Effector memory CD8-positive, alpha-beta T cell (primary cell): ENCODE measurements around the gene GDF10.

Source experiments
- ATAC-seq: fragments of 150-1000 bp; cut with Tn5 transposase; replicated peaks from 2 replicates; pipeline ENCODE4 v1.10.0; 2021; ENCODE audit warnings: mild to moderate bottlenecking, moderate library complexity
- DNase-seq, 3 experiments: peaks; one replicate each; pipeline ENCODE4 v3.0.0; 2021
- H3K27ac Mint-ChIP-seq, 2 donors: one replicate each; pipeline ENCODE4 v1.8.0; 2022; ENCODE audit warnings: mild to moderate bottlenecking in 2 of 2, mixed read lengths in 2 of 2, moderate library complexity in 2 of 2
- H3K27me3 Mint-ChIP-seq, 2 donors: one replicate each; pipeline ENCODE4 v1.8.0; 2022; ENCODE audit warnings: mixed read lengths in 2 of 2
- H3K36me3 Mint-ChIP-seq: one replicate; pipeline ENCODE4 v1.8.0; 2022; ENCODE audit warnings: mild to moderate bottlenecking, moderate library complexity, mixed read lengths; ENCODE audit not compliant: insufficient read depth
- H3K4me1 Mint-ChIP-seq, 2 donors: one replicate each; pipeline ENCODE4 v1.8.0; 2022; ENCODE audit warnings: low read depth in 2 of 2, mixed read lengths in 2 of 2
- H3K4me3 Mint-ChIP-seq, 2 donors: one replicate each; pipeline ENCODE4 v1.8.0; 2022; ENCODE audit warnings: mild to moderate bottlenecking in 2 of 2, mixed read lengths in 2 of 2, moderate library complexity in 2 of 2
- H3K9me3 Mint-ChIP-seq, 2 donors: one replicate each; pipeline ENCODE4 v1.8.0; 2022; ENCODE audit warnings: mixed read lengths in 2 of 2

The GDF10 gene

GRCh38 chr10:47330366-47330765, 30.4 kb downstream of the GDF10 start:
- Mint-ChIP-seq H3K27ac (no peak overlapping the region), H3K27me3 (peaks cover 15 to 21% of the 10 kb centered on the region in 2 donors), H3K9me3 (peaks cover 11 to 14% of the 10 kb centered on the region in 2 donors), H3K36me3 (no peaks in the 10 kb centered on the region), H3K4me3 (no peak overlapping the region), H3K4me1 (peaks cover 0 to 10% of the 10 kb centered on the region in 2 donors)
- DNase-seq = no peak
- no peak for ATAC-seq

DNA sequence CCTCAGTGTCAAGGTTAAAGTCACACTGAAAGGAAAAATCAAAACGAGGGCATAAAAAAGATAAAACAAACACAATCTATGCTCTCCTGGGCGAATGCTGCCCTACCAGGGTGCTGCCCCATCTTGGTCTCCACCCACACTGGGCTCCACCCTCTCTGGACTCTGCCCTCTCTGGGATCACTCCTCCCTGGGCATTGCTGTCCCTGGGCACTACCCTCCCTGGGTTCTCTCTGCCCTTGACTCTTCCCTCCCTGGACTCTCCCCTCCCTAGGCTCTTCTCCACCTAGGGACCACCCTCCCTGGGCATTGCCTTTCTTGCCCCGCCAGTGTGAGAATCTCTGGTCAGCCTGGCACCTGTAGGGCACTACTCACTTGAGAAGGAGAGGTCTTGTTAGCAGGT, 30.8 kb downstream of the GDF10 start:
- no peak overlapping the region for H3K4me3 Mint-ChIP-seq
- no peaks in the 10 kb centered on the region for H3K36me3 Mint-ChIP-seq
- peaks cover 15 to 26% of the 10 kb centered on the region in 2 donors for H3K27me3 Mint-ChIP-seq
- H3K9me3 Mint-ChIP-seq = peaks cover 11 to 14% of the 10 kb centered on the region in 2 donors
- no peak overlapping the region for H3K27ac Mint-ChIP-seq
- no peak for ATAC-seq
- DNase-seq = no peak
- H3K4me1 Mint-ChIP-seq = peaks cover 0 to 10% of the 10 kb centered on the region in 2 donors

GRCh38 chr10:47331491-47331890, 31.5 kb downstream of the GDF10 start:
- Mint-ChIP-seq H3K4me1 (peaks cover 0 to 10% of the 10 kb centered on the region in 2 donors), H3K27ac (no peak overlapping the region), H3K27me3 (peaks cover 15 to 32% of the 10 kb centered on the region in 2 donors), H3K36me3 (no peaks in the 10 kb centered on the region), H3K9me3 (peaks cover 11 to 14% of the 10 kb centered on the region in 2 donors), H3K4me3 (no peak overlapping the region)
- DNase-seq = no peak
- ATAC-seq = no peak

- H3K9me3 Mint-ChIP-seq = peaks cover 11 to 14% of the 10 kb centered on the region in 2 donors
- H3K27ac Mint-ChIP-seq = no peak overlapping the region
- no peak for ATAC-seq
- H3K36me3 Mint-ChIP-seq = no peaks in the 10 kb centered on the region
- peaks cover 15 to 35% of the 10 kb centered on the region in 2 donors for H3K27me3 Mint-ChIP-seq
- peaks cover 0 to 10% of the 10 kb centered on the region in 2 donors for H3K4me1 Mint-ChIP-seq
- H3K4me3 Mint-ChIP-seq = no peak overlapping the region
- DNase-seq = no peak
Observed at GRCh38 chr10:47331954-47332353, 32.0 kb downstream of the GDF10 start.

- Mint-ChIP-seq H3K27ac (no peak overlapping the region), H3K36me3 (no peaks in the 10 kb centered on the region), H3K27me3 (peaks cover 15 to 35% of the 10 kb centered on the region in 2 donors), H3K4me1 (peaks cover 0 to 10% of the 10 kb centered on the region in 2 donors), H3K4me3 (no peak overlapping the region), H3K9me3 (peaks cover 11 to 14% of the 10 kb centered on the region in 2 donors)
- ATAC-seq (no peak), DNase-seq (no peak)
Observed at GRCh38 chr10:47332371-47332770, 32.4 kb downstream of the GDF10 start.

- Mint-ChIP-seq H3K36me3 (no peaks in the 10 kb centered on the region), H3K4me3 (no peak overlapping the region), H3K9me3 (peaks cover 6 to 8% of the 10 kb centered on the region in 2 donors), H3K4me1 (peaks cover 0 to 5% of the 10 kb centered on the region in 2 donors), H3K27ac (no peak overlapping the region), H3K27me3 (peaks cover 15 to 35% of the 10 kb centered on the region in 2 donors)
- DNase-seq = no peak
- ATAC-seq = no peak
Observed at GRCh38 chr10:47332946-47333345, 32.9 kb downstream of the GDF10 start.

- peaks cover under 1 to 2% of the 10 kb centered on the region in 2 donors for H3K9me3 Mint-ChIP-seq
- no peaks in the 10 kb centered on the region for H3K36me3 Mint-ChIP-seq
- H3K27me3 Mint-ChIP-seq = peaks cover 15 to 35% of the 10 kb centered on the region in 2 donors
- H3K27ac Mint-ChIP-seq = no peak overlapping the region
- ATAC-seq (no peak), DNase-seq (no peak)
- H3K4me1 Mint-ChIP-seq = peaks cover 0 to under 1% of the 10 kb centered on the region in 2 donors
- H3K4me3 Mint-ChIP-seq = no peak overlapping the region
Observed at GRCh38 chr10:47333532-47333931, 33.5 kb downstream of the GDF10 start.

DNA sequence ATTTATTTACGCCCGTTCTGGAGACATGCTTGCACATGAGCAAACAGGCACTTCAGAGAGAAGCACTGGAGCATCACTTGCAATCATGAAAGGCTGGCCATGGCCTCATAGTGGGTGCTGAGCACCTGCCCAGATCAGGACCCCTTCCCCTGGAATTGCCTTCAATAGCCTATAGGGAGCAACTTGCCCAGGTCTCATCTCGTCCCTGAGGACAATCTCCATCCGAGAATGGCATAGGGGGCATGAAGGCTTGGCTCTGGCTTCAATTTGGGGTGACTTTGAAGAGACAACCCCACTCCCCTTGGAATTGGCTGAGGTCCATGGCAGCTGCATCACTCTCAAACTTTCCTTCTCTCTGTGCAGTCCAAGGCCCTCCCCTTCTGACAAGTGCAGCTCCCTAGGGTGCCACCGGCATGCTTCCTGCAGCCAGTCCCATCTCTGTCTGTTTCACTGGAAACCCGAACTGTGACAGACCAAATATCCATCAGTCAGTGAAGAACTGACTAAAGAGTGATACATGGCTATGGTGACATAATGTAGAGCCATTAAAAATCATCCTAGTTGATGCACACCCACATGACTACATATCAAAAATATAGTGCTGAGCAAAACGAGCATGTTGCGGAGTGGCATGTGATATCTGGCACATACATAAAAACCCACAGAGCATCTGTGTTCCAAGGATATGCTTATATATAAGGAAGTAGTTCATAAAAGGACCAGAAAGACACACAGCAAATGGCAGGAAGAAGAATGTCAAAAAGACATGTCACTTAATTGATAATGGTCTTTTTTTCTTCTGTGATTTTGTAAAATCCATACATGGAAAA, 34.7 kb downstream of the GDF10 start:
- no peak overlapping the region for H3K27ac Mint-ChIP-seq
- no peaks in the 10 kb centered on the region for H3K36me3 Mint-ChIP-seq
- DNase-seq (no peak), ATAC-seq (no peak)
- peaks cover 0 to under 1% of the 10 kb centered on the region in 2 donors for H3K4me1 Mint-ChIP-seq
- no peaks in the 10 kb centered on the region for H3K9me3 Mint-ChIP-seq
- H3K4me3 Mint-ChIP-seq = no peak overlapping the region
- peaks cover 19 to 42% of the 10 kb centered on the region in 2 donors for H3K27me3 Mint-ChIP-seq

DNA sequence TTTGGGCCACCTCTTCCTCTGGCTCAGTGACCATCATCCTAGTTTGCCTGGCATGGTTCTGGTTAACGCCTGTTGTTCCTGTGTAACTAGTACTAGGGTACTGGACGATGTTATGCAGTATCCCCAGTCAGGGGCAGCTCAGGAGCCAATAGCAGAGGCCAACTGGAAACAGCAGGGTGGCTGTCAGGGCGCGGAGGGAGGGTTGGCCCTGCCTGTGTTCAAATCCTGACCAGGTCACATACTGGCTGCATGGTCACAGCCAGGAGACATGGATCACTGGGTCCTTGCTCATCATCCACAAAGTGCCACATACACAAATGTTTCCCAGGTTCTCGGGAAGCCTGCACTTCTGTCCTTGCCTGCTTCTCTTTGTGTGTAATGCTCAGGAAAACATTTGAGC, 35.9 kb downstream of the GDF10 start:
- DNase-seq = no peak
- peaks cover 31 to 54% of the 10 kb centered on the region in 2 donors for H3K27me3 Mint-ChIP-seq
- H3K36me3 Mint-ChIP-seq = no peaks in the 10 kb centered on the region
- ATAC-seq = no peak
- H3K4me3 Mint-ChIP-seq = no peak overlapping the region
- no peak overlapping the region for H3K27ac Mint-ChIP-seq
- peaks cover 0 to 2% of the 10 kb centered on the region in 2 donors for H3K4me1 Mint-ChIP-seq
- H3K9me3 Mint-ChIP-seq = no peaks in the 10 kb centered on the region

DNA sequence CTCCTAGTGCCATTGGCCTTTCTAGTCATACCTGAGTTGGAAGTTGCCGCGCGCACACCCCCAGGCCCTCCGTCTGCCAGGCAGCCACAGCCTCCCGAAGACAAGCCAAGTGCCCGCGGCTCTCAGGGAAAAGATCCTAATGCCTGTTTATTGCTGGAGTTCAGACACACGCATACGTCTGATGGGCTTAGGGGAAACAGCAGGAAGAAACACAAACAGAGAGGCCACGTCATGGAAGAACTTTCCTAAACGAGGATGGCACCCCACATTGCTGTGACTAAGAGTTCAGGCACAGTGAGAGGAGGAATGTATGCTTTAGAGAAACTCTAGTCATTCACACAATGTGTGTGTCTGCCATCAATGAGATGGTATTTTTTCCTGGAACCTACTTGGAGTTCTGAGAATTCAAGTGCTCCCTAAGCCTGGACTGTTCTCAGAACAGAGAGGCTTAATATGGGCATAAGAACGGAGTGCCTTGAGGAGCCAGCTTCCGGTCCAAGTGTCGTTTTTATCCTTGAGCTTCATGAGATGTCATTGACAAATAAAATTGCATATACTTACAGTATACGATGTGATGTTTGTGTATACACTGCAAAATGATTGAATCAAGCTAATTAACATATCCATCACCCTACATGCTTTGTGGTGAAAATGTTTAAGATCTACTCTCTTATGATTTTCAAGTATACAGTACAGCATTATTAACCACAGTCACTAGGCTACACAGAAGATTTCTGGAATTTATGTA, 36.6 kb downstream of the GDF10 start:
- Mint-ChIP-seq H3K9me3 (no peaks in the 10 kb centered on the region), H3K4me3 (no peak overlapping the region), H3K27me3 (peaks cover 31 to 60% of the 10 kb centered on the region in 2 donors), H3K4me1 (peaks cover 0 to 2% of the 10 kb centered on the region in 2 donors), H3K36me3 (no peaks in the 10 kb centered on the region), H3K27ac (no peak overlapping the region)
- no peak for ATAC-seq
- no peak for DNase-seq

- no peak for DNase-seq
- Mint-ChIP-seq H3K36me3 (no peaks in the 10 kb centered on the region), H3K27ac (no peak overlapping the region), H3K4me3 (no peak overlapping the region), H3K9me3 (no peaks in the 10 kb centered on the region), H3K27me3 (peaks cover 31 to 60% of the 10 kb centered on the region in 2 donors), H3K4me1 (peaks cover 0 to 2% of the 10 kb centered on the region in 2 donors)
- ATAC-seq = no peak
Observed at GRCh38 chr10:47337310-47337709, 37.3 kb downstream of the GDF10 start.

GRCh38 chr10:47339186-47339735, 39.3 kb downstream of the GDF10 start:
- H3K36me3 Mint-ChIP-seq = no peaks in the 10 kb centered on the region
- DNase-seq (no peak), ATAC-seq (no peak)
- no peaks in the 10 kb centered on the region for H3K9me3 Mint-ChIP-seq
- H3K4me1 Mint-ChIP-seq = peaks cover 0 to 2% of the 10 kb centered on the region in 2 donors
- H3K27ac Mint-ChIP-seq = no peak overlapping the region
- H3K4me3 Mint-ChIP-seq = no peak overlapping the region
- peaks cover 25 to 50% of the 10 kb centered on the region in 2 donors for H3K27me3 Mint-ChIP-seq

- H3K27ac Mint-ChIP-seq = no peak overlapping the region
Observed at GRCh38 chr10:47339759-47340607, 40.0 kb downstream of the GDF10 start.

More at GRCh38 chr10:47339759-47340607, 40.0 kb downstream of the GDF10 start:
- peaks cover 0 to 2% of the 10 kb centered on the region in 2 donors for H3K4me1 Mint-ChIP-seq
- ATAC-seq (no peak), DNase-seq (no peak)
- H3K36me3 Mint-ChIP-seq = no peaks in the 10 kb centered on the region
- H3K4me3 Mint-ChIP-seq = no peak overlapping the region
- H3K27me3 Mint-ChIP-seq = peaks cover 19 to 43% of the 10 kb centered on the region in 2 donors
- H3K9me3 Mint-ChIP-seq = no peaks in the 10 kb centered on the region
